ENCODE results near the gene CERS4.
"Not testable (repeated sequence)": the region's sequence is repeated elsewhere in the genome, so short reads cannot be mapped to it uniquely, and the experiment has no call there.

- not testable (repeated sequence) for TF ChIP-seq CTCF (conservative IDR thresholded peaks at IDR 0.05; ENCODE audit: low read depth, low read length); EZH2 (IDR thresholded peaks at IDR 0.05; ENCODE audit: borderline replicate concordance, low read depth, low read length, poor library complexity, severe bottlenecking)
These were observed 5.7 kb upstream of the CERS4 start for GRCh38 chr19:8203288-8204120.

All from A673 (cell line).